H4 (cell line): Measurements from ENCODE around the gene NAALADL2. TPM values are rescaled to one million over a fixed set of nuclear protein-coding genes. Genes with fewer than 3 reads are reported as not detected.
A peak's percentile ranks its signal among the peaks of the same experiment; 100 is the strongest.

ENCODE experiments used
- DNase-seq: peaks from one replicate; pipeline ENCODE4 v3.0.0-alpha.2; 2015; ENCODE audit warnings: low spot score
- total RNA-seq: library from RNA; depleted of rRNA; stranded (reverse); fragments of >200 nt; shearing (Covaris generic); gene quantifications from 2 replicates; pipeline ENCODE4 v1.2.3, GENCODE V29; 2014; rRNA removed

The NAALADL2 gene
- 1.6 and 1.7 TPM in 2 replicates for total RNA-seq

GRCh38 chr3:174859114-174859735, at the start of gene NAALADL2:
Gene NAALADL2, plus strand, starts transcription at chr3:174859334.
- no peak for DNase-seq

- no peak for DNase-seq
These were observed 48.9 kb upstream of the NAALADL2 start for GRCh38 chr3:174810254-174810653.

GRCh38 chr3:174812172-174812862, 46.8 kb upstream of the NAALADL2 start:
- no peak for DNase-seq

- no peak for DNase-seq
These were observed 43.4 kb upstream of the NAALADL2 start for GRCh38 chr3:174815750-174816149.

GRCh38 chr3:174820885-174821284, 38.2 kb upstream of the NAALADL2 start:
- no peak for DNase-seq

- no peak for DNase-seq
These were observed 37.7 kb upstream of the NAALADL2 start for GRCh38 chr3:174821477-174821876.

- DNase-seq, result no peak
These were observed 36.8 kb upstream of the NAALADL2 start for GRCh38 chr3:174822320-174822719.

GRCh38 chr3:174826069-174826468, 33.1 kb upstream of the NAALADL2 start:
- no peak for DNase-seq

- no peak for DNase-seq
These were observed 14.4 kb upstream of the NAALADL2 start for GRCh38 chr3:174844746-174845145.

GRCh38 chr3:174846055-174846454, 13.1 kb upstream of the NAALADL2 start:
- DNase-seq, result no peak

- DNase-seq, result no peak
These were observed 4.1 kb upstream of the NAALADL2 start for GRCh38 chr3:174854987-174855386.

- DNase-seq, result no peak
These were observed 1.8 kb upstream of the NAALADL2 start for GRCh38 chr3:174857301-174857700.

- no peak for DNase-seq
These were observed 781 bp upstream of the NAALADL2 start for GRCh38 chr3:174858353-174858752.

- no peak for DNase-seq
These were observed 622 bp downstream of the NAALADL2 start for GRCh38 chr3:174859756-174860155.

- peak; percentile 64 for DNase-seq
These were observed 3.0 kb downstream of the NAALADL2 start for GRCh38 chr3:174862101-174862500.

GRCh38 chr3:174862666-174863065, 3.5 kb downstream of the NAALADL2 start:
- no peak for DNase-seq

- DNase-seq, result peak; percentile 7
These were observed 4.4 kb downstream of the NAALADL2 start for GRCh38 chr3:174863488-174863887.

- no peak for DNase-seq
These were observed 10.3 kb downstream of the NAALADL2 start for GRCh38 chr3:174869448-174869847.

- DNase-seq, result no peak
These were observed 14.9 kb downstream of the NAALADL2 start for GRCh38 chr3:174873832-174874657.

- DNase-seq, result no peak
These were observed 23.7 kb downstream of the NAALADL2 start for GRCh38 chr3:174882789-174883188.

GRCh38 chr3:174883881-174884675, 24.9 kb downstream of the NAALADL2 start:
- no peak for DNase-seq
